ENCODE results near the gene BMX.

The BMX gene

GRCh38 chrX:15567886-15568616, 67.4 kb downstream of the BMX start:
- no CpG with 5 or more reads among the region's 7 CpGs for whole genome bisulfite sequencing (ENCODE audit: insufficient coverage, insufficient read length)
- no peaks in the 10 kb centered on the region for H3K4me1 ChIP-seq (ENCODE audit: control insufficient read depth, insufficient read depth, low read length)
- DNase-seq (ENCODE audit: low read depth, low spot score): no peak
- H3K4me3 ChIP-seq (ENCODE audit: low read length): no peak overlapping the region
- H3K36me3 ChIP-seq (ENCODE audit: control insufficient read depth, insufficient read depth, low read length): no peaks in the 10 kb centered on the region
- H3K27ac ChIP-seq (ENCODE audit: low read length): no peak overlapping the region
- H3K9me3 ChIP-seq (ENCODE audit: control insufficient read depth, insufficient read depth, low read length): no peaks in the 10 kb centered on the region
- H3K27me3 ChIP-seq (ENCODE audit: control insufficient read depth, insufficient read depth, low read length): no peaks in the 10 kb centered on the region

- DNase-seq (ENCODE audit: low read depth, low spot score): no peak
- Histone ChIP-seq H3K4me3 (ENCODE audit: low read length) (no peak overlapping the region), H3K27ac (ENCODE audit: low read length) (no peak overlapping the region), H3K36me3 (ENCODE audit: control insufficient read depth, insufficient read depth, low read length) (no peaks in the 10 kb centered on the region), H3K9me3 (ENCODE audit: control insufficient read depth, insufficient read depth, low read length) (no peaks in the 10 kb centered on the region), H3K4me1 (ENCODE audit: control insufficient read depth, insufficient read depth, low read length) (no peaks in the 10 kb centered on the region), H3K27me3 (ENCODE audit: control insufficient read depth, insufficient read depth, low read length) (no peaks in the 10 kb centered on the region)
- no CpG with 5 or more reads among the region's 1 CpG for WGBS (ENCODE audit: insufficient coverage, insufficient read length)
Observed at GRCh38 chrX:15570145-15570544, 69.5 kb downstream of the BMX start.

GRCh38 chrX:15574017-15574416, 73.4 kb downstream of the BMX start:
- Histone ChIP-seq H3K4me1 (ENCODE audit: control insufficient read depth, insufficient read depth, low read length) (no peaks in the 10 kb centered on the region), H3K9me3 (ENCODE audit: control insufficient read depth, insufficient read depth, low read length) (no peaks in the 10 kb centered on the region), H3K4me3 (ENCODE audit: low read length) (no peak overlapping the region), H3K27me3 (ENCODE audit: control insufficient read depth, insufficient read depth, low read length) (no peaks in the 10 kb centered on the region), H3K36me3 (ENCODE audit: control insufficient read depth, insufficient read depth, low read length) (no peaks in the 10 kb centered on the region), H3K27ac (ENCODE audit: low read length) (no peak overlapping the region)
- WGBS (ENCODE audit: insufficient coverage, insufficient read length): no CpG with 5 or more reads among the region's 2 CpGs
- DNase-seq (ENCODE audit: low read depth, low spot score): no peak

GRCh38 chrX:15576019-15576418, 75.4 kb downstream of the BMX start:
- H3K27me3 ChIP-seq (ENCODE audit: control insufficient read depth, insufficient read depth, low read length): no peaks in the 10 kb centered on the region
- no peaks in the 10 kb centered on the region; the same call in 1 of the 2 replicates for H3K4me1 ChIP-seq (ENCODE audit: control insufficient read depth, insufficient read depth, low read length)
- no peak overlapping the region for H3K4me3 ChIP-seq (ENCODE audit: low read length)
- H3K27ac ChIP-seq (ENCODE audit: low read length): no peak overlapping the region
- no peaks in the 10 kb centered on the region for H3K9me3 ChIP-seq (ENCODE audit: control insufficient read depth, insufficient read depth, low read length)
- no CpG with 5 or more reads among the region's 1 CpG for WGBS (ENCODE audit: insufficient coverage, insufficient read length)
- H3K36me3 ChIP-seq (ENCODE audit: control insufficient read depth, insufficient read depth, low read length): no peaks in the 10 kb centered on the region
- DNase-seq (ENCODE audit: low read depth, low spot score): no peak

GRCh38 chrX:15579778-15580747, 79.5 kb downstream of the BMX start:
- Histone ChIP-seq H3K9me3 (ENCODE audit: control insufficient read depth, insufficient read depth, low read length) (no peaks in the 10 kb centered on the region), H3K27me3 (ENCODE audit: control insufficient read depth, insufficient read depth, low read length) (no peaks in the 10 kb centered on the region), H3K27ac (ENCODE audit: low read length) (no peak overlapping the region), H3K4me1 (ENCODE audit: control insufficient read depth, insufficient read depth, low read length) (no peaks in the 10 kb centered on the region; the same call in 1 of the 2 replicates), H3K4me3 (ENCODE audit: low read length) (no peak overlapping the region), H3K36me3 (ENCODE audit: control insufficient read depth, insufficient read depth, low read length) (no peaks in the 10 kb centered on the region)
- DNase-seq (ENCODE audit: low read depth, low spot score): no peak
- WGBS (ENCODE audit: insufficient coverage, insufficient read length): no CpG with 5 or more reads among the region's 5 CpGs

GRCh38 chrX:15594371-15594770, 93.8 kb downstream of the BMX start:
- no peaks in the 10 kb centered on the region for H3K9me3 ChIP-seq (ENCODE audit: control insufficient read depth, insufficient read depth, low read length)
- no CpG with 5 or more reads among the region's 2 CpGs for WGBS (ENCODE audit: insufficient coverage, insufficient read length)
- no peak overlapping the region for H3K27ac ChIP-seq (ENCODE audit: low read length)
- no peak overlapping the region for H3K4me3 ChIP-seq (ENCODE audit: low read length)
- DNase-seq (ENCODE audit: low read depth, low spot score): no peak
- H3K4me1 ChIP-seq (ENCODE audit: control insufficient read depth, insufficient read depth, low read length): no peaks in the 10 kb centered on the region
- H3K27me3 ChIP-seq (ENCODE audit: control insufficient read depth, insufficient read depth, low read length): no peaks in the 10 kb centered on the region
- no peaks in the 10 kb centered on the region for H3K36me3 ChIP-seq (ENCODE audit: control insufficient read depth, insufficient read depth, low read length)

- H3K27ac ChIP-seq (ENCODE audit: low read length): no peak overlapping the region
- no CpG with 5 or more reads among the region's 3 CpGs for WGBS (ENCODE audit: insufficient coverage, insufficient read length)
- H3K36me3 ChIP-seq (ENCODE audit: control insufficient read depth, insufficient read depth, low read length): no peaks in the 10 kb centered on the region
- no peaks in the 10 kb centered on the region for H3K27me3 ChIP-seq (ENCODE audit: control insufficient read depth, insufficient read depth, low read length)
- no peak for DNase-seq (ENCODE audit: low read depth, low spot score)
- no peak overlapping the region for H3K4me3 ChIP-seq (ENCODE audit: low read length)
- no peaks in the 10 kb centered on the region for H3K9me3 ChIP-seq (ENCODE audit: control insufficient read depth, insufficient read depth, low read length)
- H3K4me1 ChIP-seq (ENCODE audit: control insufficient read depth, insufficient read depth, low read length): no peaks in the 10 kb centered on the region
Observed at GRCh38 chrX:15598026-15598425, 97.4 kb downstream of the BMX start.

GRCh38 chrX:15599461-15599860, 98.9 kb downstream of the BMX start:
- no peaks in the 10 kb centered on the region for H3K4me1 ChIP-seq (ENCODE audit: control insufficient read depth, insufficient read depth, low read length)
- no peak for DNase-seq (ENCODE audit: low read depth, low spot score)
- no peaks in the 10 kb centered on the region for H3K36me3 ChIP-seq (ENCODE audit: control insufficient read depth, insufficient read depth, low read length)
- no CpG with 5 or more reads among the region's 4 CpGs for WGBS (ENCODE audit: insufficient coverage, insufficient read length)
- H3K9me3 ChIP-seq (ENCODE audit: control insufficient read depth, insufficient read depth, low read length): no peaks in the 10 kb centered on the region
- no peak overlapping the region for H3K27ac ChIP-seq (ENCODE audit: low read length)
- H3K27me3 ChIP-seq (ENCODE audit: control insufficient read depth, insufficient read depth, low read length): no peaks in the 10 kb centered on the region
- H3K4me3 ChIP-seq (ENCODE audit: low read length): no peak overlapping the region

- no peaks in the 10 kb centered on the region for H3K4me1 ChIP-seq (ENCODE audit: control insufficient read depth, insufficient read depth, low read length)
- H3K27me3 ChIP-seq (ENCODE audit: control insufficient read depth, insufficient read depth, low read length): no peaks in the 10 kb centered on the region
- no peak overlapping the region for H3K27ac ChIP-seq (ENCODE audit: low read length)
- DNase-seq (ENCODE audit: low read depth, low spot score): no peak
- no peak overlapping the region for H3K4me3 ChIP-seq (ENCODE audit: low read length)
- no peaks in the 10 kb centered on the region for H3K36me3 ChIP-seq (ENCODE audit: control insufficient read depth, insufficient read depth, low read length)
- H3K9me3 ChIP-seq (ENCODE audit: control insufficient read depth, insufficient read depth, low read length): no peaks in the 10 kb centered on the region
Observed at GRCh38 chrX:15600049-15600448, 99.4 kb downstream of the BMX start.

GRCh38 chrX:15600745-15601144, 100.1 kb downstream of the BMX start, which contains the start of gene ACE2:
TSS of gene ACE2 (minus strand) at chrX:15600960. CDS start at chrX:15600911, 49 bp downstream.
- Histone ChIP-seq H3K27me3 (ENCODE audit: control insufficient read depth, insufficient read depth, low read length) (no peaks in the 10 kb centered on the region), H3K4me1 (ENCODE audit: control insufficient read depth, insufficient read depth, low read length) (no peaks in the 10 kb centered on the region), H3K9me3 (ENCODE audit: control insufficient read depth, insufficient read depth, low read length) (no peaks in the 10 kb centered on the region), H3K4me3 (ENCODE audit: low read length) (no peak within 1 kb of the TSS), H3K36me3 (ENCODE audit: control insufficient read depth, insufficient read depth, low read length) (no peaks in the 10 kb centered on the region), H3K27ac (ENCODE audit: low read length) (no peak within 1 kb of the TSS)
- no CpG with 5 or more reads among the region's 4 CpGs for WGBS (ENCODE audit: insufficient coverage, insufficient read length)
- no peak for DNase-seq (ENCODE audit: low read depth, low spot score)
